ENCODE measurements around the gene OBP2A. TPM values are rescaled to one million over a fixed set of nuclear protein-coding genes. Genes with fewer than 3 reads are reported as not detected.

The OBP2A gene
- polyA plus RNA-seq, 1 donor (not counting 4 experiments of a cell fraction or from before 2014, with no cell fraction given): not detected

- Histone ChIP-seq H3K36me3 (ENCODE audit: control insufficient read depth in 2 of 2, extremely low read depth in 1 of 2, insufficient read depth in 2 of 2, low read length in 2 of 2) (no peaks in the 10 kb centered on the region), H3K9me3 (ENCODE audit: control insufficient read depth, low read depth, low read length) (no peaks in the 10 kb centered on the region), H3K4me2 (ENCODE audit: control insufficient read depth, extremely low read depth, insufficient read depth, low read depth, low read length) (no peak overlapping the region), H3K4me3 (ENCODE audit: control insufficient read depth in 2 of 3, extremely low read depth in 1 of 3, insufficient read depth in 2 of 3, low read depth in 1 of 3, low read length in 3 of 3) (no peak overlapping the region), H3K4me1 (ENCODE audit: control insufficient read depth, extremely low read depth, insufficient read depth, low read length) (no peaks in the 10 kb centered on the region), H3K27ac (ENCODE audit: control insufficient read depth, insufficient read depth, low read length) (no peak overlapping the region), H3K9ac (ENCODE audit: control insufficient read depth, extremely low read depth, insufficient read depth, low read length) (no peak overlapping the region), H3K27me3 (ENCODE audit: control insufficient read depth, extremely low read depth, insufficient read depth, low read length) (peaks cover 4% of the 10 kb centered on the region), H2AFZ (ENCODE audit: control insufficient read depth, low read length) (no peak overlapping the region), H3K79me2 (ENCODE audit: control insufficient read depth, insufficient read depth, low read length) (no peaks in the 10 kb centered on the region), H4K20me1 (ENCODE audit: control insufficient read depth, extremely low read depth, insufficient read depth, low read length) (no peaks in the 10 kb centered on the region), H3K9me1 (ENCODE audit: control insufficient read depth, extremely low read depth, insufficient read depth, low read length) (no peaks in the 10 kb centered on the region)
- dilution Hi-C loops (cut with MboI; ENCODE audit: extremely low pct_ligation_motif_present, low sequenced_read_pairs): no loop called here
- no peak for DNase-seq (ENCODE audit: low read depth, low spot score)
- FAIRE-seq: no peak
- TF ChIP-seq EZH2 (IDR thresholded peaks at IDR 0.05; ENCODE audit: low read length) (no peak), CTCF (optimal IDR thresholded peaks at IDR 0.05 in 1 of 3, IDR thresholded peaks at IDR 0.05 in 1 of 3, conservative IDR thresholded peaks at IDR 0.05 in 1 of 3; ENCODE audit: extremely low read depth in 1 of 3, insufficient read depth in 2 of 3, low read length in 3 of 3) (no peak)
These were observed 23.0 kb upstream of the OBP2A start for GRCh38 chr9:135522931-135523330.

DNA sequence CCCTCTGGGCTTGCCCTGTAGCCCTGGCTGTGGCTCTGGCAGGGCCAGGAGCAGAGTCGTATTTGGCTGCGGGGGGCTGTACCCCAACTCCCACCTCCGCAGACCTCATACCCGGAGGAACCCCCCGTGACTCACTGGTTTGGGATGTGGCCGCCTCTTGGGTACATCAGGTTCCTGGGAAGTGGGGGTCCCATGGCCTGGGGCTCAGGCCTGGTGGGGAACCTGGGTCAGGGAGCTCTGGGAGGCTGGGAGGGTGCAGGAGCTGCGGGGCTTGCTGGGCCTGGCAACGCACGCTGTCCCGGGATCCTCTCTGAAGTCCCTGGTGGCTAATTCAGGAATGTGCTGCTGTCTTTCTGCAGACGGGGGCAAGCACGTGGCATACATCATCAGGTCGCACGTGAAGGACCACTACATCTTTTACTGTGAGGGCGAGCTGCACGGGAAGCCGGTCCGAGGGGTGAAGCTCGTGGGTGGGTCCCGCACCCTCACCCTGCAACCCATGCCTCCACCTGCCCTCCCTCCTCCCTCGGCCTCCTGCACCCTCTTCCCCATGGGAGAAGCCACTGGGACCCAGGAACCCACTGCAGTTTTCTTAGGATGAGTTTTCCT, 22.3 kb upstream of the OBP2A start:
- no peaks in the 10 kb centered on the region for H3K79me2 ChIP-seq (ENCODE audit: control insufficient read depth, insufficient read depth, low read length)
- H3K4me3 ChIP-seq (ENCODE audit: control insufficient read depth in 2 of 3, extremely low read depth in 1 of 3, insufficient read depth in 2 of 3, low read depth in 1 of 3, low read length in 3 of 3): no peak overlapping the region
- no peak for DNase-seq (ENCODE audit: low read depth, low spot score)
- no peak overlapping the region for H3K27ac ChIP-seq (ENCODE audit: control insufficient read depth, insufficient read depth, low read length)
- FAIRE-seq: no peak
- H3K9me3 ChIP-seq (ENCODE audit: control insufficient read depth, low read depth, low read length): no peaks in the 10 kb centered on the region
- no peaks in the 10 kb centered on the region for H4K20me1 ChIP-seq (ENCODE audit: control insufficient read depth, extremely low read depth, insufficient read depth, low read length)
- no peaks in the 10 kb centered on the region for H3K4me1 ChIP-seq (ENCODE audit: control insufficient read depth, extremely low read depth, insufficient read depth, low read length)
- dilution Hi-C loops (cut with MboI; ENCODE audit: extremely low pct_ligation_motif_present, low sequenced_read_pairs): no loop called here
- H2AFZ ChIP-seq (ENCODE audit: control insufficient read depth, low read length): no peak overlapping the region
- no peak for TF ChIP-seq CTCF (optimal IDR thresholded peaks at IDR 0.05 in 1 of 3, IDR thresholded peaks at IDR 0.05 in 1 of 3, conservative IDR thresholded peaks at IDR 0.05 in 1 of 3; ENCODE audit: extremely low read depth in 1 of 3, insufficient read depth in 2 of 3, low read length in 3 of 3)
- peaks cover 4% of the 10 kb centered on the region for H3K27me3 ChIP-seq (ENCODE audit: control insufficient read depth, extremely low read depth, insufficient read depth, low read length)
- H3K9ac ChIP-seq (ENCODE audit: control insufficient read depth, extremely low read depth, insufficient read depth, low read length): no peak overlapping the region
- H3K9me1 ChIP-seq (ENCODE audit: control insufficient read depth, extremely low read depth, insufficient read depth, low read length): no peaks in the 10 kb centered on the region
- H3K36me3 ChIP-seq (ENCODE audit: control insufficient read depth in 2 of 2, extremely low read depth in 1 of 2, insufficient read depth in 2 of 2, low read length in 2 of 2): no peaks in the 10 kb centered on the region
- no peak overlapping the region for H3K4me2 ChIP-seq (ENCODE audit: control insufficient read depth, extremely low read depth, insufficient read depth, low read depth, low read length)
